Mesenchymal stem cell (in vitro differentiated cells and primary cell): ENCODE results near the gene TUBB4B.

ENCODE experiments used
- DNase-seq: peaks from one replicate; pipeline ENCODE4 v3.0.0-alpha.2; 2013
- H2AFZ ChIP-seq: one replicate; pipeline ENCODE4 v1.6.1; 2013; ENCODE audit warnings: low read depth, mild to moderate bottlenecking, control low read depth, inconsistent platforms, low read length, moderate library complexity
- H2AK5ac ChIP-seq: 2 replicates; pipeline ENCODE4 v1.6.1; 2013; ENCODE audit warnings: low read length, moderate library complexity, mild to moderate bottlenecking, inconsistent platforms; ENCODE audit not compliant: severe bottlenecking
- H2BK120ac ChIP-seq: one replicate; pipeline ENCODE4 v1.6.1; 2013; ENCODE audit warnings: low read depth, mild to moderate bottlenecking, inconsistent platforms, low read length, moderate library complexity
- H2BK12ac ChIP-seq, 2 experiments: one replicate each; pipeline ENCODE4 v1.6.1; 2013; ENCODE audit warnings: inconsistent platforms in 2 of 2, low read length in 2 of 2, mild to moderate bottlenecking in 2 of 2, moderate library complexity in 2 of 2, control low read depth in 1 of 2
- H2BK15ac ChIP-seq: one replicate; pipeline ENCODE4 v1.6.1; 2013; ENCODE audit warnings: mild to moderate bottlenecking, low read depth, inconsistent platforms; ENCODE audit not compliant: poor library complexity, severe bottlenecking
- H2BK5ac ChIP-seq: 2 replicates; pipeline ENCODE4 v1.6.1; 2013; ENCODE audit warnings: low read depth, mild to moderate bottlenecking, low read length, control low read depth, inconsistent platforms; ENCODE audit not compliant: poor library complexity, severe bottlenecking
- H3K14ac ChIP-seq, 2 experiments: one replicate each; pipeline ENCODE4 v1.6.1; 2013; ENCODE audit warnings: inconsistent platforms in 2 of 2, low read length in 2 of 2, control low read depth in 1 of 2, mild to moderate bottlenecking in 1 of 2, moderate library complexity in 1 of 2
- H3K18ac ChIP-seq, 2 experiments: one replicate each; pipeline ENCODE4 v1.6.1; 2013; ENCODE audit warnings: inconsistent platforms in 2 of 2, low read length in 2 of 2, control low read depth in 1 of 2, low read depth in 1 of 2, mild to moderate bottlenecking in 1 of 2
- H3K23ac ChIP-seq, 2 experiments: one replicate each; pipeline ENCODE4 v1.6.1; 2013; ENCODE audit warnings: inconsistent platforms in 2 of 2, low read length in 2 of 2, mild to moderate bottlenecking in 2 of 2, moderate library complexity in 2 of 2, control low read depth in 1 of 2
- H3K27ac ChIP-seq: 2 replicates; pipeline ENCODE4 v1.5.1; 2013; ENCODE audit warnings: mild to moderate bottlenecking, moderate library complexity, low read length, control low read depth, inconsistent platforms; ENCODE audit not compliant: poor library complexity, severe bottlenecking
- H3K27me3 ChIP-seq, 2 experiments: 2 replicates each; pipeline versions ENCODE4 v1.6.1 to v1.7.0; 2013; ENCODE audit warnings: low read length in 2 of 2, mild to moderate bottlenecking in 2 of 2, moderate library complexity in 2 of 2, control low read depth in 1 of 2, inconsistent platforms in 1 of 2; ENCODE audit not compliant: control insufficient read depth in 1 of 2, insufficient read depth in 1 of 2
- H3K36me3 ChIP-seq, 2 experiments: 2 replicates each; pipeline versions ENCODE4 v1.6.1 to v1.7.0; 2013; ENCODE audit warnings: low read length in 2 of 2, control low read depth in 1 of 2, inconsistent platforms in 1 of 2, low read depth in 1 of 2, mild to moderate bottlenecking in 1 of 2; ENCODE audit not compliant: insufficient read depth in 2 of 2, control insufficient read depth in 1 of 2
- H3K4ac ChIP-seq, 2 experiments: one replicate each; pipeline ENCODE4 v1.6.1; 2013; ENCODE audit warnings: inconsistent platforms in 2 of 2, low read length in 2 of 2, mild to moderate bottlenecking in 2 of 2, moderate library complexity in 2 of 2, control low read depth in 1 of 2, low read depth in 1 of 2
- H3K4me1 ChIP-seq: 2 replicates; pipeline ENCODE4 v1.6.1; 2013; ENCODE audit warnings: low read depth, low read length, control low read depth; ENCODE audit not compliant: control insufficient read depth, insufficient read depth
- H3K4me2 ChIP-seq: 2 replicates; pipeline ENCODE4 v1.6.1; 2013; ENCODE audit warnings: low read length, mild to moderate bottlenecking, inconsistent platforms; ENCODE audit not compliant: poor library complexity, severe bottlenecking
- H3K4me3 ChIP-seq, 2 experiments: 2 replicates each; pipeline versions ENCODE4 v1.5.1 to v1.7.0; 2013; ENCODE audit warnings: low read length in 2 of 2, mild to moderate bottlenecking in 2 of 2, control low read depth in 1 of 2, low read depth in 1 of 2; ENCODE audit not compliant: insufficient read depth in 1 of 2
- H3K79me1 ChIP-seq: replicated peaks from 2 replicates; pipeline ENCODE4 v1.6.1; 2013; ENCODE audit warnings: mild to moderate bottlenecking, control low read depth, low read length, inconsistent platforms; ENCODE audit not compliant: poor library complexity, severe bottlenecking
- H3K9ac ChIP-seq: 2 replicates; pipeline ENCODE4 v1.7.0; 2013; ENCODE audit warnings: mild to moderate bottlenecking, low read length, moderate library complexity
- H3K9me3 ChIP-seq: 2 replicates; pipeline ENCODE4 v1.7.0; 2013; ENCODE audit warnings: mild to moderate bottlenecking, low read length; ENCODE audit not compliant: control insufficient read depth
- H4K8ac ChIP-seq: one replicate; pipeline ENCODE4 v1.6.1; 2013; ENCODE audit warnings: inconsistent platforms, mild to moderate bottlenecking, low read length, moderate library complexity
- H4K91ac ChIP-seq: one replicate; pipeline ENCODE4 v1.6.1; 2013; ENCODE audit warnings: mild to moderate bottlenecking, low read length, inconsistent platforms
- WGBS: methylation state at CpG from one replicate; pipeline ENCODE4 v1.1.7; 2013; ENCODE audit warnings: mixed read lengths; 5-methylcytosine and 5-hydroxymethylcytosine counted together

TUBB4B gene

DNA sequence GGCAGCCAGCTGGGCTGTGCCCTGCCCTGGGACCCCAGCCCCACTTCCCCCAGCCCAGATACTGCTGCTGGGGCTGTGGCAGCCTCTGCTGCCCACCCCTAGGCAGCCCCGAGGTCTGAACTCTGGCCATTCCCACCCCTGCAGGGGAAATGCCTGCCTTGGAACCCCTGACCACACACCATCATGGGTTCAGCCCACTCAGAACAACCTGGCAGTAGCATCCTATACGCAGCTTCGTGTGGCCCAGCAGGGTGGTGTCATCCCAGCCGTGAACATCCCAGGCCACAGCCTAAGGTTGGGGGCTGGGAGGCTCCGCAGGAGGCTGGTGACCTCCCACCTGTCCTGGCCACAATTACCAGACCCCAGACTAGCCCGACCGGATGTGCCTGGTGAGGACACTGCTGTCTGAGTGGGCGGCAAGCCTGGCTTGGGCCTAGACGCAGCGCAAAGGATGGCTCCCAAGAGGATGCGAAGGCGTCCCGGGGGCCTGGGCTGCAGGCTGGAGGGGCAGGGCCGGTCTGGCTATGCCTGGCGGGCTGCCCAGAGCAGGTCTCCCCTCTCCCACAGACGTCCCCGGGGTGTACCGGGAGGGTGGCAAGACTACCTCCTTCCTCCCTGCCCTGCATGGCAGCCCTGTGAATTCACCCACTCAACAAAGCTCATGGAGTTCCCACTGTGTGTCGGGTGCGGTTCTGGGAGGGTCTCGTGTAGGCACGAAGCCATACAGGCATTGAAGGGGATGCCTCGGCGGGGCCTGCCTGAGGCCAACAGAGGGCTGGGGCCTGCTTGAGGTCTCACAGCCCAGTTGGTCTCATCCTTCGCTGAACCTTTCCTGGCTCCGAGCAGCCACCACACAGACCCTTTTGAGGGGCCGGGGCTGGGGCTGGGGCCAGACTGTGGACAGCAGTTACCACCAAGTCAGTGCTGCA, 11.9 kb upstream of the TUBB4B start:
- peaks cover 0 to 57% of the 10 kb centered on the region in 2 experiments for H3K27me3 ChIP-seq
- no peak overlapping the region for H3K9ac ChIP-seq
- no peak overlapping the region for H2AFZ ChIP-seq
- H3K4me1 ChIP-seq = peaks cover 19% of the 10 kb centered on the region
- H3K18ac ChIP-seq = no peak overlapping the region
- H4K91ac ChIP-seq = peak overlapping the region; percentile 8
- H3K36me3 ChIP-seq = peaks cover 0 to 6% of the 10 kb centered on the region in 2 experiments
- H3K4me2 ChIP-seq = no peak overlapping the region
- H2BK15ac ChIP-seq = no peak overlapping the region
- no peak overlapping the region for H2BK120ac ChIP-seq
- H3K79me1 ChIP-seq = no peaks in the 10 kb centered on the region
- no peak overlapping the region for H2AK5ac ChIP-seq
- no peaks in the 10 kb centered on the region for H3K9me3 ChIP-seq
- peak overlapping the region; percentile 9 for H4K8ac ChIP-seq
- no peak overlapping the region for H3K27ac ChIP-seq
- WGBS = 84% methylated on average over 27 of the region's 27 CpGs
- H3K23ac ChIP-seq = no peak overlapping the region
- H3K4ac ChIP-seq = no peak overlapping the region
- no peak overlapping the region for H2BK5ac ChIP-seq
- DNase-seq = no peak
- H3K14ac ChIP-seq = no peak overlapping the region
- H2BK12ac ChIP-seq = no peak overlapping the region
- no peak overlapping the region for H3K4me3 ChIP-seq

DNA sequence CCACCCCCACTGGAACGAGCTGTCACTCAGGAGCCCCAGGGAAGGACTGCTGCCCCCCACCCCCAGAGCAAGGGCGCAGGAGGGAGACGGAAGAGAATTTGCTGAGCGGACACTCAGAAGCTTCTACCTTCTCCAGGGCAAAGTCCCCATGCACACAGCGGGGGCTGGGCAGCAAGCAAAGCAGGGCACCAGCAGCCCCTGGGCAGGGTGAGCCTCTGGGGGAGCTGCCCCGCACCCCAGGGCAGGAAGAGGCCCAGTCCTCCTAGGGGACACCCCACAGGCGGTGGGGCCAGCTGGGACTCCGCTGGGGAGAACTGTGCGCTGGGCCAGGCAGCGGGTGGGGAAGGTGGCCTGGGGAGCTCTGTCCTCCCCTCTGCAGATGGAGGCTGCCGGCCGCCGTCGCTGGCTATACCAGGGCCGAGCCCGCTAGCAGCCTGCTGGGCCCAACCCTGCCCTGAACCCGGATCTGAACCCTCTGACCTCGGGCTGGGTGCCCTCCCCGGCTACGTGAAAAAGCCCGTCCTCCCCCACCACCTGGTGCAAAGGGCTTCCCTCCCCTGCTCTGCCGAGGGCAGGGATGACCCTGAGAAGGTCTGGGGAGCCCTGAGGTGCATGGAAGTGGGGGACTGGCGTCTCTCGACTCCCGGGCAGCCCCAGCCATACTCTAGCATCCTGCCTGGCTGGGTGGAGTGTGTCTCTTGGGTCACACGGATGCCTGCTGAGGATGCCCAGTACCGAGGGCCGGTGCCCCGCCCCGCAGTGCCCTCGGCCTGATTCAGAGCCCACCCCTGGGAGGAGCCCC, 11.0 kb upstream of the TUBB4B start:
- Histone ChIP-seq H4K91ac (no peak overlapping the region), H3K9ac (no peak overlapping the region), H3K27ac (no peak overlapping the region), H3K27me3 (peaks cover 0 to 66% of the 10 kb centered on the region in 2 experiments), H3K14ac (no peak overlapping the region), H4K8ac (no peak overlapping the region), H3K79me1 (no peaks in the 10 kb centered on the region), H3K36me3 (peaks cover 0 to 7% of the 10 kb centered on the region in 2 experiments), H2BK12ac (no peak overlapping the region), H3K9me3 (no peaks in the 10 kb centered on the region), H2BK5ac (no peak overlapping the region), H3K4me3 (no peak overlapping the region), H3K18ac (no peak overlapping the region), H2AK5ac (no peak overlapping the region), H3K23ac (no peak overlapping the region), H3K4me1 (peaks cover 17% of the 10 kb centered on the region), H3K4ac (no peak overlapping the region), H2AFZ (no peak overlapping the region), H3K4me2 (no peak overlapping the region), H2BK15ac (peak overlapping the region; percentile 3), H2BK120ac (no peak overlapping the region)
- no peak for DNase-seq
- WGBS = 82% methylated on average over 30 of the region's 31 CpGs

DNA sequence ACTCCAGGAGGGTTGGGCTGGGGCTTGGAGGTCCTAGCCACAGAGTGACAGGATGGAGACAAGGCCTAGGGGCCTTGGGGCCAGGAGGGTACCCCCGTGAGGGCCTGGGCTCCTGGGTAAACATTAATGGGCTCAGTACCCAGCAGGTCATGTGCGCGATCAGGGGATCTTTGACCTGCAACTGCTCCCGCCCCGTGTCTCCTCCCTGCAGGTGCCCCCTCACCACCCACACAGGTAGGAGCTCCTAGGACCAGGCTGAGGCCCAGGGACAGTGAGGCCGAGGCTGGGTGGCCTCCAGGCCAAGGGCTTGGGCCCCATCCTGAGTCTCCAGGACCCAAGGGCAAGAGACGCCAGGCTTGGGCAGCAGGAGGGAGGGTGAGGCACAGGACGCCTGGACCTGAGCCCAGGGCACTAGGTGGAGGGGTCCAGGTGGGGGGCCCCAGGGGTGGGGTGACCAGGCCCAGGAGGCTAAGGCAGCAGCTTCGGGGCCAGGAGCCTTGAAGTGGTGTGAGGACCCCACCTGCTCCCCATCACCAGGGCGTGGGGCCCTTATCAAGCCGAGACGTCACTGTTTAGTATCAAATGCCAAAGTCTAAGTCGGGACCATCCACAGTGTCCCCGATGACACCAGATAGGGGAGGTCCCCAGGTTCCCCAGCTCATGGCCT, 10.2 kb upstream of the TUBB4B start, which contains the start of gene SLC34A3:
Gene SLC34A3, plus strand, starts transcription at position 197 of the 667 bp plus-strand sequence. CDS start 802 bp downstream, outside the sequence.
- Histone ChIP-seq H2BK5ac (no peak within 1 kb of the TSS), H3K9ac (no peak within 1 kb of the TSS), H3K4ac (no peak within 1 kb of the TSS), H3K4me3 (no peak within 1 kb of the TSS), H3K23ac (no peak within 1 kb of the TSS), H2BK15ac (peak within 1 kb of the TSS; percentile 3), H4K91ac (no peak within 1 kb of the TSS), H3K18ac (no peak within 1 kb of the TSS), H3K27ac (no peak within 1 kb of the TSS), H3K4me1 (peaks cover 18% of the 10 kb centered on the region), H2AFZ (no peak within 1 kb of the TSS), H3K4me2 (no peak within 1 kb of the TSS), H2BK120ac (no peak within 1 kb of the TSS), H3K36me3 (peaks cover 0 to 5% of the 10 kb centered on the region in 2 experiments), H3K9me3 (no peaks in the 10 kb centered on the region), H3K79me1 (peaks cover 1% of the 10 kb centered on the region), H2BK12ac (no peak within 1 kb of the TSS), H3K27me3 (peaks cover 0 to 73% of the 10 kb centered on the region in 2 experiments), H3K14ac (no peak within 1 kb of the TSS), H2AK5ac (no peak within 1 kb of the TSS), H4K8ac (no peak within 1 kb of the TSS)
- WGBS = 81% methylated on average over 14 of the region's 14 CpGs
- DNase-seq = no peak
